K562 treated with DMSO at 1 percent for 12 hours (cell line): ENCODE results near the gene PRKACG. TPM values are rescaled to one million over a fixed set of nuclear protein-coding genes. Genes with fewer than 3 reads are reported as not detected.

Experiments used
- total RNA-seq: library from RNA; unstranded; fragments of 300-600 nt; gene quantifications from 2 replicates; pipeline ENCODE4 v1.2.3, GENCODE V29; 2022; ENCODE audit not compliant: insufficient read depth

PRKACG gene
- total RNA-seq = not detected in 2 replicates

DNA sequence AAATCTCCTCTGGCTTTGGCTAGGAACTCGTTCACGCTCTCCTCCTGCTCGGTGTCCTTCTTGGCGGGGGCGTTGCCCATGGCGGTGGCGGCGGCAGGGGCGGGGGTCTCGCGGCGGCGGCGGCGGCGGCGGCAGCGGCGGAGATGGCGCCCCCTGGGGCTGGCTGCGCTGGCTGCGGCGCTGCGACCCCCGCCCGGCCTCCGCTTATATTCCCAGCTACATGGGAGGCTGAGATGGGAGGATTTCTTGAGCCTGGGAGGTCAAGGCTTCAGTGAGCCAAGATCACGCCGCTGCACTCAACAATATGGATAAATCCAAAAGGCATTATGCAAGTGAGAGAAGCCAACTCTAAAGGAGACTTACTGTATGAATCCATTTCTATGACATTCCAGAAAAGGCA lies at the start of gene PRKACG:
TSS of gene PRKACG (minus strand) at position 101 of the 400 bp plus-strand sequence. CDS start at position 80, 21 bp downstream.

GRCh38 chr9:69035438-69036308 lies 21.8 kb upstream of the PRKACG start, which contains the start of gene FXN:
FXN (plus strand) TSS chr9:69035752; CDS start chr9:69035783, 31 bp downstream.

Other genes with a start within 250 kb of the PRKACG start
- 7.1 and 7.8 TPM in 2 replicates for gene FXN, start 21.6 kb upstream of the PRKACG start, total RNA-seq
- 14.5 and 35.1 TPM in 2 replicates for gene TJP2, start 160.2 kb upstream of the PRKACG start, total RNA-seq